ENCODE results near the gene ANKH.

Gene ANKH

GRCh38 chr5:14876095-14876494 is 4.5 kb upstream of the ANKH start:
- DNase-seq (ENCODE audit: low read depth) = no peak
- H3K4me3 ChIP-seq (replicated peaks; ENCODE audit: low read depth, low read length) = no peak overlapping the region
- no peak for TF ChIP-seq CTCF (IDR thresholded peaks at IDR 0.05; ENCODE audit: low read length, missing control alignments)

- DNase-seq (ENCODE audit: low read depth) = no peak
- no peak overlapping the region for H3K4me3 ChIP-seq (replicated peaks; ENCODE audit: low read depth, low read length)
- TF ChIP-seq CTCF (IDR thresholded peaks at IDR 0.05; ENCODE audit: low read length, missing control alignments) = no peak
These were observed 2.2 kb upstream of the ANKH start for GRCh38 chr5:14873790-14874189.

GRCh38 chr5:14873093-14873492 is 1.5 kb upstream of the ANKH start:
- H3K4me3 ChIP-seq (replicated peaks; ENCODE audit: low read depth, low read length) = peak overlapping the region; percentile 64
- no peak for DNase-seq (ENCODE audit: low read depth)
- TF ChIP-seq CTCF (IDR thresholded peaks at IDR 0.05; ENCODE audit: low read length, missing control alignments) = no peak

- H3K4me3 ChIP-seq (replicated peaks; ENCODE audit: low read depth, low read length) = peak overlapping the region; percentile 64
- DNase-seq (ENCODE audit: low read depth) = peak; percentile 45
- TF ChIP-seq CTCF (IDR thresholded peaks at IDR 0.05; ENCODE audit: low read length, missing control alignments) = no peak
These were observed 752 bp upstream of the ANKH start for GRCh38 chr5:14872070-14872989.

DNA sequence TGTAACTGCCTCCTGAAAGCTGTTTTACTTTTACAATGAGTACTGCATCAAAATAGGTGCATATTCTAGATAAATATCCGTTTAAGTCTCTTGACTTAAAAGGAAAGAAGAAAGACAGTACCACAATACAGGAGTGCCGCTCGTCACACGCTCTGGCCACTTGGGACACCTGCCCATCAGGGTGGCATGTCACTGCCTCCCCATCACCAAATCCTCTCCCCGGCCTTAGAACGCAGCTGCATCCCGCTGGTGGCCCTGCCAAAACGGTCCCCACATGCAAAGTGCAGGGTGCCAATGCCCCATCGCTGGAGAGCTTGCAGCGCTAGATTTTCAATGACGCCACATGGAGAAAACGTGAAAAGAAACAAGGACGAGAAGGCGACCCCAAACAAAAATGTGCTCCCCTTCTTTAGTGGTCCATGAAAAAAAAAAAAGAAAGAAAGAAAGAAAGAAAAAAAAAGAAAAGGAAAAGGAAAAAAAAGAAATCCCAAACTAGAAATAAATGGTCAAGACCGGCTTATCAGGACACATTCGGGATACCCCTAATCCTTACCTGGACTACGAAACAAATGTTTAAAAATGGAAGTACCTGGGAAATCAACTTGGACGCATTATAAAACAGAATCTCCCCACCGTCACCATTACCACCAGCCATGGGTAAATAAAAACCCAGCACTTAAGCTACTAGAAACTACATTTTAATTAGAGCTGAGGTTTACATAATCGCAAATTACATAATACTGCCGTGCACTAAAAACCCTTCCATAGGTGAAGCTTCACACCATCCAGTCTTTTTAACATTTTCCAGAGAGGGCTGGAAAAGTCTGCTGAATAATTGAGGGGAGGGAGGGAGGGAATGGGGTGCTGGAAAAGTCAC is 1.0 kb downstream of the ANKH start:
- H3K4me3 ChIP-seq (replicated peaks; ENCODE audit: low read depth, low read length) = peak overlapping the region; percentile 69
- no peak for TF ChIP-seq CTCF (IDR thresholded peaks at IDR 0.05; ENCODE audit: low read length, missing control alignments)
- no peak for DNase-seq (ENCODE audit: low read depth)

DNA sequence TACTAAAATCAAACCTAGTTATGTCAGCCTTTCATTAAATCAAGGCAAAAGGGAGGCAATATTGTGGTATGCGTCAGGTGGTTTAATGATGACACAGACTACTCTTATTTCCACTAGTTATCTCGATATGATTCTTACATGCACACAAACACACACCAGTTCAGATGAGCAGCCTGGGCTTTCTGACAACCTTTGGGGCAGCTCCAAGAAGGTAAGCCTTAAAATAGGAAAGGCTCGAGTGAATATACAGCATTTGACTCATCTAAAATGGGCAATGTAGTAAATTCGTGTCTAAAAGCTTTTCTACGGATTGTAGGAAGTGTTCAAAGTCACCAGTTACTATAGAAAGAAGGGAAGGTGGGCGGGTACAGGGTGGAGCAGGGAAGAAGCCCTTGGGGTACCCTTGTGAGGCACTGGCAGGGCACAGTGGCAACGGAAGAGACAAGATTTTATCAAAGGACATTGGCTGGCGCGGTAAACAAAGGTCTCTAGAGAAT is 1.9 kb downstream of the ANKH start:
- DNase-seq (ENCODE audit: low read depth) = no peak
- peak overlapping the region; percentile 69 for H3K4me3 ChIP-seq (replicated peaks; ENCODE audit: low read depth, low read length)
- no peak for TF ChIP-seq CTCF (IDR thresholded peaks at IDR 0.05; ENCODE audit: low read length, missing control alignments)
